ENCODE results near the gene NUP62.

DNA sequence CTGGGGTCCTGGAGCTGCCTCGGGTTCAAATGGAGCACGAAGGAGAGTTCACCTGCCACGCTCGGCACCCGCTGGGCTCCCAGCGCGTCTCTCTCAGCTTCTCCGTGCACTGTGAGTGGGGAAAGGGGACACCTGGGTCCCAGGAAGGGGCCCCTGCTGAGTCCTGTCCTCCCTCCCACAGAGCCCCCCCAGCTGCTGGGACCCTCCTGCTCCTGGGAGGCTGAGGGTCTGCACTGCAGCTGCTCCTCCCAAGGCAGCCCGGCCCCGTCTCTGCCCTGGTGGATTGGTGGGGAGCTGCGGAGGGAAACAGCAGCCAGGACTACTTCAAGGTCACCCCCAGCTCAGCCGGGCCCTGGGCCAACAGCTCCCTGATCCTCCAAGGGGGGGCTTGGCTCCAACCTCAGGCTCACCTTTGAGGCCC, 42.7 kb upstream of the NUP62 start:
- TF ChIP-seq, protein P1, sequence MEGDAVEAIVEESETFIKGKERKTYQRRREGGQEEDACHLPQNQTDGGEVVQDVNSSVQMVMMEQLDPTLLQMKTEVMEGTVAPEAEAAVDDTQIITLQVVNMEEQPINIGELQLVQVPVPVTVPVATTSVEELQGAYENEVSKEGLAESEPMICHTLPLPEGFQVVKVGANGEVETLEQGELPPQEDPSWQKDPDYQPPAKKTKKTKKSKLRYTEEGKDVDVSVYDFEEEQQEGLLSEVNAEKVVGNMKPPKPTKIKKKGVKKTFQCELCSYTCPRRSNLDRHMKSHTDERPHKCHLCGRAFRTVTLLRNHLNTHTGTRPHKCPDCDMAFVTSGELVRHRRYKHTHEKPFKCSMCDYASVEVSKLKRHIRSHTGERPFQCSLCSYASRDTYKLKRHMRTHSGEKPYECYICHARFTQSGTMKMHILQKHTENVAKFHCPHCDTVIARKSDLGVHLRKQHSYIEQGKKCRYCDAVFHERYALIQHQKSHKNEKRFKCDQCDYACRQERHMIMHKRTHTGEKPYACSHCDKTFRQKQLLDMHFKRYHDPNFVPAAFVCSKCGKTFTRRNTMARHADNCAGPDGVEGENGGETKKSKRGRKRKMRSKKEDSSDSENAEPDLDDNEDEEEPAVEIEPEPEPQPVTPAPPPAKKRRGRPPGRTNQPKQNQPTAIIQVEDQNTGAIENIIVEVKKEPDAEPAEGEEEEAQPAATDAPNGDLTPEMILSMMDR (IDR thresholded peaks at IDR 0.05), result no peak
- TF ChIP-seq POLR2A (IDR thresholded peaks at IDR 0.05), result no peak

Data from right lobe of liver (tissue), 4 donors.